HG02571 (cell line): ENCODE data around the gene CAMSAP3.
"Not testable (repeated sequence)": the region's sequence is repeated elsewhere in the genome, so short reads cannot be mapped to it uniquely, and the experiment has no call there.

Experiments
- ATAC-seq: cut with Tn5 transposase; IDR thresholded peaks from one replicate; pipeline ENCODE4 v1.9.1; 2021; ENCODE audit warnings: mild to moderate bottlenecking, moderate library complexity; ENCODE audit not compliant: unreplicated experiment

CAMSAP3 gene

DNA sequence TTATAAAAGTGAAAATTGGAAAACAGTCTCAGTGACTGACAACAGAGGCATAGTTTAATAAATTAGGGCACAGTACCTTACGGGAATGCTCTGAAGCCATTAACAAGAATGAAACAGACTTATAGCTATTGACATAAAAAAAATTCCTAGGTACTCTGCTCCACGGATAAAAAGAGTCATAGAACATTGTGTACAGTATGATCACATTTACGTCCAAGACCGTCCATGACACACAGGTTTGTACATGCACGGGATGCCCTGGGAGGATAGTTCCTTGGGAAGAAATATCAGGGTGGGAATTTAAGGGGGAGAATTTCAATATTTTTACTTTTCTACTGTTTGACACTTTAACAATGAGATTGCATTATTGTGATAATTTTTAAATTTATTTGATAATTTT is 24.9 kb upstream of the CAMSAP3 start:
- no peak for ATAC-seq

- no peak for ATAC-seq
These were observed 20.1 kb upstream of the CAMSAP3 start for GRCh38 chr19:7575434-7576040.

GRCh38 chr19:7577422-7577821 is 18.2 kb upstream of the CAMSAP3 start:
- not testable (repeated sequence) for ATAC-seq

DNA sequence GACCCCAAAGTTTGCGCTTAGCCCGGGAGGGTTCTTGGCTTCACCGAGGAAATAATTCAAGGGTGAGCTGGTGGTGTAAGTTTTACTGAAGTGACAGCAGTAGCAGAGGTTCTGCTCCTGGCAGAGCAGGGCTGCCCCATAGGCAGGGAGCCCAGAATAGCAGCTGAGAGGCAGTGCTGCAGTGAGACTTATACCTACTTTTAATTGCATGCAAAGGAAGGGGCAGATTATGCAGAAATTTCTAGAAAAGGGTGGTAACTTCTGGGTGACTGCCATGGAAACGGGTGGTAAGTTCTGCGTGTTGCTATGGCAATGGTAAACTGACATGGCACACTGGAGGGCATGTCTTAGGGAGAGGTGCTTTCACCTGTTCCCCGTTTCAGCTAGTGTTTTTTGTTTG is 17.5 kb upstream of the CAMSAP3 start:
- no peak for ATAC-seq

DNA sequence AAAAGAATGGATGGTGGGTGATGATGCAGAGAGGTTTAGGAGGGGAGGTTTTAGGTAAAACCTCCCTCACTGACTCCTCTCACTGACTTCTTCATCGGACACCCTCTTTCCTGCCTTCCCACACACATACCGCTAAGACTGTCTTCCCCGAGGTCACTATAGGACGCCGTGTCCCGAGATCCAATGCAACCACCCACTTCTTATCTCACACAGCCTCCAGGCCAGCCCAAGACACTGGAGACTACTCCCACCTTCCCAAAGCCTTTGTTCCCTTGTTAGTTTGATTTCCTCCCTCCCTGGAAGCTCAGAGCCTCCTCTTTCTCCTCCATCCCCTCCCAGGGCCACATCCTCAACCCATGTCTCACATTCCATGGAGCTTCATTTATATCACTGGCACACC is 16.5 kb upstream of the CAMSAP3 start:
- ATAC-seq, result no peak

GRCh38 chr19:7582446-7582845 is 13.2 kb upstream of the CAMSAP3 start:
- ATAC-seq, result no peak

DNA sequence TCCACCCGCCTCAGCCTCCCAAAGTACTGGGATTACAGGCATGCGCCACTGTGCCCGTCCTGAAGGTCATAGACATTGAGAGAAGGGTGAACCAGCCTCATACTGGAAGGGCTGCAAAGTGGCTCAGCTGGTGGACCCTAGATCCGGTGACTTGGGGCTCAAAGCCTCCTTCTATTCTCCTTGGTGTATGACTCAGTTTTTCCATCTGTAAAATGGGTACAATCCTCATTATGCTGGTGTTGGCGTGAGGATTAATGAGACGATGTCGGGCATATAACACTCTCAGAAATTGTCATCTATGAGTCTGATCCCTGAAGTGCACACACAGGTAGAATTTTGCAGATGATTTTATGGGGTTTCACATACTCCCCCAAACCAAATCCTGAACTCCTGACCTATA is 5.8 kb upstream of the CAMSAP3 start:
- ATAC-seq, result no peak

DNA sequence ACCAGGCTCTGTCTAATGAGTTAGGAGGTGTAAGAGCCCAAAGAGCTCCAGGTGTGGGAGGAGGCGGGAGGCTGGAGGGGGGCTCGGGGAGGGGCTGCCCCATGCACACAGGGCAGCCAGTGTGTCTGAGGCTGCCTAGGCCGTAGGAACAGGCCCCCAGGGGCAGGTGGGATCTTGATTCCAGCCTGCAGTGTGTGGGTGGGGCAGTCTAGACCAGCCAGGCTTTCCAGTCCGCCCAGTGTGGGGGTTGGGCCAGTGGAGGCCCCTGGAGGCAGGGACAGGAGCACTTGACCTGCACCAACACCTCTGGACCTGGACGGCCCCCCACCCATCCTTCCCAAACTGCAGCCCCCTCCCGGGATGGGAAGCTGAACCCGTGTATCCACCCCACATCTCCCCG is 5.4 kb upstream of the CAMSAP3 start:
- no peak for ATAC-seq

DNA sequence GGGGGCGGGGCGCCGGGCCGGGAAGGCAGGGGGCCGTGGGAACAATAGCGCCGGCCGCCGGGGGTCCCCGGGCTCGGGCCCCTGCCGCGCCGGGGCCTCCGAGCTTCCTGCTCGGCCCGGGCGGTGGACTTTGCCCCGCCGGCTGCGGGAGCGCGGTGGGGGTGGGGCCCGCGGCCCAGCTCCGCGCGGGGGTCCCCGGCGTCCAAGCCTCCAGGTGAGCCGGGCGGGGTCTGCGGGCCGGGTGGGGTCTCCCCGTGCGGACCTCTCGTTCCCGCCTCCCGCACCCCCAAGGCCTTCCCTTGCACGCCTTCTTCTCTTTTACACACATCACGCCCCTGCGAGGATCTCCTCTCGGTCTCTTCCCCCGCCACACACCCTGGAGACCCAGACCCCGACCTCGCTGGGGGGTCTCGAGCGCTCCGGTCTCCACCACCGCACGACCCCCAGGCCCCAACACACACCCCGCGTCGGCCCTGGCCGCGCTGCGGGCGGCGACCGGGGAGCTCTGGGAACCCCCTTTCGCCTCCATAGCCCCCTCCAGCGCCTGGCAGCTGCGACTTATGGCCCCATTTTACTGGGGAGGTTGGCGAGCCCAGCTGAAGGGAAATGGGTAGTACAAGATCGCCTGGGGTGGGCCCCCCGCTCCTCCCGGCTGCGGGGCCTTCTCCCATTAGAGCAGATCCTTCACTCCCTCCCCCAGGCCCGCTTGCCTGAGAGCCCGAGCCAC is 711 bp downstream of the CAMSAP3 start:
- no peak for ATAC-seq

DNA sequence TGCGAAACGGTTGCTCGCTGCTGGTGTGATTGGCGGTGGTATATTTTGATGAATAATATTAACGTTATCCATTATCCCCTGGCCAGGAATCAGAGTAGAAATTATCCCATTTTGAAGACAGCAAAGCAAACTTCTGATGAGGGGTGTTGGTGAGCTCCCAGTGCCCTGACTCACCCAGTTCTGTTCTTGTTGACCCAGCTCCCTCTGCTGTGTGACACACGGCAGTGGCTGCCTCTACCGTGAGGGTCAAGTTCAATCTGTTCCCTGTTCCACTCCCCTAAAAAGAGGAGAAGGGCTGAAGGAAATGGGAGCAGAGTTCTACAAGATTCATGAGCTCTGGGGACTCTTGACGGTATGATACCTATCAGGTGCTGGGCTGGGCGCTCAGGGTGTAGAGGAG is 2.0 kb downstream of the CAMSAP3 start:
- no peak for ATAC-seq

GRCh38 chr19:7598180-7598579 is 2.5 kb downstream of the CAMSAP3 start:
- ATAC-seq, result no peak

DNA sequence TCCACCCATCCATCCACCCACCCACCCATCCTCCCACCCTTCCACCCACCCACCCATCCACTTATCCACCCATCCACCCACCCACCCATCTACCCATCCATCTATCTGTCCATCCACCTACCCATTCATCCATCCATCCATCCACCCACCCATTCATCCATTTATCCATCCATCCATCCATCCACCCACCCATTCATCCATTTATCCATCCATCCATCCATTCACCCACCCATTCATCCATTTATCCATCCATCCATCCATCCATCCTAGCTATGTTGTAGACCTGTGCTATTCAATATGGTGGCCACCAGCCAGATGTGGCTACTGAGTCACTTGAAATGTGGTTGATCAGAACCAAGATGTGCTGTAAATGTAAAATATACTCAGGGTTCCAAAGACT is 5.1 kb downstream of the CAMSAP3 start:
- no peak for ATAC-seq

- ATAC-seq, result no peak
These were observed 6.7 kb downstream of the CAMSAP3 start for GRCh38 chr19:7602240-7602934.

DNA sequence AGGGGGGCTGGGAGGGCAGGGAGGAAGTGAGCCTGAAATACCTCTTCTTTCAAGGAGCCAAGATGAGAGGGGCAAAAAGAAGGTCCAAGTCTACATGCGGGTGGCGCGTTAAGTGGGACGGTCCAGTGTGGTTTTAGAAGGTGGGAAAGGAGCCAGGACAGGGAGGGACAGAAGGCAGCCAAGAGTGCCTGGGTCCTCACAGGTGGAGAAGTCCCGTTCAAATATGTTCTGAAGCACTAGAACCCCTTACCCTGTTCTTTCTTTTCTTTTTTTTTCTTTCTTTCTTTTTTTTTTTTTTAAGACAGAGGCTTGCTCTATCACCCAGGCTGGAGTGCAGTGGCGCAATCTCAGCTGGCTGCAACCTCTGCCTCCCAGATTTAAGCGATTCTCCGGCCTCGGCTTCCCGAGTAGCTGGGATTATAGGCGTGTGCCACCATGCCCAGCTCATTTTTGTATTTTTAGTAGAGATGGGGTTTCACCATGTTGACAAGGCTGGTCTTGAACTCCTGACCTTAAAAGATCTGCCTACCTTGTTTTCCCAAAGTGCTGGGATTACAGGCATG is 7.4 kb downstream of the CAMSAP3 start:
- no peak for ATAC-seq

DNA sequence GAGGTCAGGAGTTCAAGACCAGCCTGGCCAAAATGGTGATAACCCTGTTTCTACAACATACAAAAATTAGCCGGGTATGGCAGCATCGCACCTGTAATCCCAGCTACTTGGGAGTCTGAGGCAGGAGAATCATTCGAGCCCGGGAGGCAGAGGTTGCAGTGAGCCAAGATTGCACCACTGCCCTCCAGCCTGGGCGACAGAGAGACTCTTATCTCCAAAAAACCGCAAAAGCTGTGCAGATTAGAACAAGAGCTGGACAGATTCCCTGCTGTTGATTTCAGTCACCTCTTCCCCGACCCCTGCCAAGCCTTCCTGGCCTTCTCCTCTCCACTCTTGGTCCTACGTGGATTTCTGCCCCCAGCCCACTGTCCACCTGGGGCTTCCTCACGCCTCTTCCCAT is 8.3 kb downstream of the CAMSAP3 start:
- ATAC-seq, result no peak

DNA sequence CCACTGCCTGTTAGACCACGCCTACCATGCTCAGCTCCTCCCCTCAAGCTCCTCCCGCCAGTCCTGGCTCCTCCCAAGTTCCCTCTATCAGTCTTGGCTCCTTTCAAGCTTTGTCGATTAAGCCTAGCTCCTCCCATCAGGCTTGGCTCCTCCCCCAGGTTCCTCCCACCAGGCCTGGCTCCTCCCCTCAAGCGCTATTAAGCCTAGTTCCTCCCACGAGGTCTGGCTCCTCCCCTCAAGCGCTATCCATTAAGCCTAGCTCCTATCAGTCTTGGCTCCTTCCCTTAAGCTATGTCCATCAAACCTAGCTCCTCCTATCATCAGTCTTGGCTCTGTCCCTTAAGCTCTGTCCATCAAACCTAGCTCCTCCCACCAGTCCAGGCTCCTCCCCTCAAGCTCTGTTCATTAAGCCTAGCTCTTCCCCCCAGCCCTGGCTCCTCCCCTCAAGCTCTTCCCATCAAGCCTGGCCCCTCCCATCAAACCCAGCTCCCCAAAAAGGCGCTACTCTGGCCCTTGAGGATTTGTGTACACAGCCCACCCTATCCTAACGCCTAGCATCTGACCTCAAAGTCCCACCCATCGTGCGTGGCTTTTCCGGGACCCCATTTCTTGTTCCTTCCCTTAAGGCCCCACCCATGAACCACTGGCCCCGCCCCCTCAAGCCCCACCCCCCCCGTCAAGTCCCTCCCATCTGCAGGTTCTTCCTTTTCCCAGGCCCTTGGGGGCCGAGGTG is 10.0 kb downstream of the CAMSAP3 start:
- ATAC-seq, result no peak

DNA sequence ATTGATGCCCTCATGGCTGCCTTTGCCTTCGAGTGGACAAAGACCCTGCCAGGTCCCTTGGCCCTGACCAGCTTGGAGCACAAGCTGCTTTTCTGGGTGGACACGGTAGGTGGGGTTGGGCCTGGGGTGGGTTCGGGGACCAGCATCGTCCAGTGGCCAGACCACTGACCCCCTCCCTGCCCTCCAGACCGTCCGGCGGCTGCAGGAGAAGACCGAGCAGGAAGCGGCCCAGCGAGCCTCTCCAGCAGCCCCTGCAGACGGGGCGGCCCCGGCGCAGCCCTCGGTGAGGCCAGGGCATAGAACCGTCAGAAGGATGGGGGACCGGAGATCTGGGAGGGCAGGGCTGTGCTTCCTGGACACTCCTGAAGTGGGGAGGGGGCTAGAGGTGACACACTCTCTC is 10.6 kb downstream of the CAMSAP3 start:
- ATAC-seq, result no peak

GRCh38 chr19:7607212-7607873 is 11.7 kb downstream of the CAMSAP3 start:
- no peak for ATAC-seq

DNA sequence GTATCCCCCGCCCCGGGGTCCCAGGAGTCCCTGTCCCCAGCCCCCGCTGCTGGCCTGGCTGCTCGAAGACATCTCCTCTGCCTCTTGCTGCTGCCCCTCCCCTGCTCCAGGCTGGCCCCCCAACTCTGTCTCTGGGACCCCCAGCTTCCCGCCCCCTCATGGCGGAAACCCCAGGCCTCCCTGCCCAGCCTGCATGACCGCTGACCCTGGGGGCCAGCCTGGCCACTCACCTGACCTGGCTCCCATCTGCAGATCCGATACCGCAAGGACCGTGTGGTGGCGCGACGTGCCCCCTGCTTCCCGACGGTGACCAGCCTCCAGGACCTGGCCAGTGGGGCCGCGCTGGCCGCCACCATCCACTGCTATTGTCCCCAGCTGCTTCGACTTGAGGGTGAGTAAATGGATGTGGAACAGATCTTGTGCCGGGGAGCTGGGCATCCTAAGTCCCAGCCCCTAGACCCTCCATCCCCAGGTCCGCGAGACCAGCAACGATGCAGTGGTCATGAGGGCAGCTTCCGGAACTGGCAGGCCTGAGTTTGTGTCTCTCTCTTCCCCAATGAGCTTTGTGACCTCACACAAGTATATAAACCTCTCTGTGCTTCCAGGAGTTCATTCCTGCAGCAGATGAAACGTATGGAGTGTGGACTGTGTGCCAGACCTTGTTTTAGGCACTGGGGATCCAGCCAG is 12.4 kb downstream of the CAMSAP3 start:
- no peak for ATAC-seq
